HG03108 (cell line): ENCODE data around the gene ACOXL.

ENCODE experiments used
- ATAC-seq: cut with Tn5 transposase; IDR thresholded peaks from one replicate; pipeline ENCODE4 v1.9.1; 2021; ENCODE audit warnings: moderate library complexity; ENCODE audit not compliant: unreplicated experiment

ACOXL gene

DNA sequence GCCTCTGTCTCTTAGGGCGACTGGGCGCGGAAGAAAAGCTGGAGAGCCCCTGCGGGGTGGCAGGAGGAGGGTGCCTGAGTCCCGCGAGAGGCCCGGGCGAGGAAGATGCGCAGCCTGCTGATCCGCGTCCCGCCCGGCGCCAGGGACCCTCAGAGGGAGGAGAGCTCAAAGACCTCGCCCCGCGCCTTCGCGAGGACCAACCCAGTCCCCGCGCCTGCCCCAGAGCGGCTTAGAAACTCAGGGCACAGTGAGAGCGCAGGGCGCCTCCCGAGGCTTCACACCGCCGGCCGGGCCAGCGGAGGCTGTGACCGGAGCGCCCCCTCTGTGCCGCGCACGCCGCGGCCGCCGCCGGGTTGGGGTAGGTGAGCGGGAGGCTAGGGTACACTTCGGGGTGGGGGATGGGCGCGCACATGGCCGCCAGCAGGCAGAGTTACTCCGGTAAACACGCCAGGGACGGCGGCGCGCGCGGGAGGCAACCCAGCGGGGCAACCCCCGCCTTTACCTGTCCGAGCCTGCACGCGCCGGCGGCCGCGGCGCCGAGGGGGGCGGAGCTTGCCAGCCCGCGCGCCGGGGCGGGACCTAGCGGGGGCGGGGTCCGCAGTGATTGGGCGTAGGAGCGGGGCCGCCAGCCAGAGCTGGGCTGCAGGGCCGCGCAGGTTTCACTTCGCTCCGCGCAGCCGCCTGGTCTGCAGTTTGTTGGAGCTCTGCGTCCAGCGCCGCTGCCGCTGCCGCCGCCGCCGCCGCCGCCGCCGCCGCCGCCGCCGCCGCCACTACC, 388.1 kb downstream of the ACOXL start, which contains the start of gene BCL2L11:
Gene BCL2L11, plus strand, starts transcription at position 662 of the 775 bp plus-strand sequence. CDS start 2,832 bp downstream, outside the sequence.
- peak; percentile 55 for ATAC-seq

DNA sequence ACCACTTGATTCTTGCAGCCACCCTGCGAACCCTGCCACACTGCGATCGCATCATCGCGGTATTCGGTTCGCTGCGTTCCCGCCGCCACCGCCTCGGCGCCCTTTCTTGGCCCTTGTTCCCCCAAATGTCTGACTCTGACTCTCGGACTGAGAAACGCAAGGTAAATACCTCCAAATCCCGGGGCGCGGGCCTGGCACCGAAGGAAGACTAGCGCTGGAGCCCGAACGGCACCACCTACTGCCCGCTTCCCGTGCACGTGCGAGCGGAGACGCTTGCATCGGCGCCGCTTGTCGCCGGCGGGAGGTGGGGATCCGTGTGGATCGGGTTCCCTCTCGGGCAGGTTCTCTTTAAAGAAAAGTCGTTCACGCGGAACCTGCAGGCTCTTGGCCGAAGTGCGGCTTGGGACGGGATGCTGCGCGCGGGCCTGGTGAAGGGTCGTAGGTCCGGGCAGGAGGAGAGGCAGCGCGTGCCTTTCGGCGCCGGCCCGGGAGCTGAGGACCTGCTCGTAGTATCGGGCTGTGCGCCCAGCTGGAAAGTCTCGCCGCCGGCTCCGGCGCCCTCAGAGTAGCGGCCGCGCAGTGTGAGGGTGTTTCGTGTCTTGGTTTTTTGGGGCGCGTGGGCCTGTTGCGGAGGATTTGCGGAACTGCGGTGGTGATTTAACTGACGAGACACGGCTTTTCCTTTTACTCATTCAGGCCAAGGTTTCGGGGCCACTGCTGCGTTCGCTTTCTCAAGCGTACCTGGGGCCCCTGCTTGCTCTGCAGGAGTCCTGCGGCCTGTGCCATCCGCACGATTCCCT, 388.9 kb downstream of the ACOXL start:
- ATAC-seq = no peak

DNA sequence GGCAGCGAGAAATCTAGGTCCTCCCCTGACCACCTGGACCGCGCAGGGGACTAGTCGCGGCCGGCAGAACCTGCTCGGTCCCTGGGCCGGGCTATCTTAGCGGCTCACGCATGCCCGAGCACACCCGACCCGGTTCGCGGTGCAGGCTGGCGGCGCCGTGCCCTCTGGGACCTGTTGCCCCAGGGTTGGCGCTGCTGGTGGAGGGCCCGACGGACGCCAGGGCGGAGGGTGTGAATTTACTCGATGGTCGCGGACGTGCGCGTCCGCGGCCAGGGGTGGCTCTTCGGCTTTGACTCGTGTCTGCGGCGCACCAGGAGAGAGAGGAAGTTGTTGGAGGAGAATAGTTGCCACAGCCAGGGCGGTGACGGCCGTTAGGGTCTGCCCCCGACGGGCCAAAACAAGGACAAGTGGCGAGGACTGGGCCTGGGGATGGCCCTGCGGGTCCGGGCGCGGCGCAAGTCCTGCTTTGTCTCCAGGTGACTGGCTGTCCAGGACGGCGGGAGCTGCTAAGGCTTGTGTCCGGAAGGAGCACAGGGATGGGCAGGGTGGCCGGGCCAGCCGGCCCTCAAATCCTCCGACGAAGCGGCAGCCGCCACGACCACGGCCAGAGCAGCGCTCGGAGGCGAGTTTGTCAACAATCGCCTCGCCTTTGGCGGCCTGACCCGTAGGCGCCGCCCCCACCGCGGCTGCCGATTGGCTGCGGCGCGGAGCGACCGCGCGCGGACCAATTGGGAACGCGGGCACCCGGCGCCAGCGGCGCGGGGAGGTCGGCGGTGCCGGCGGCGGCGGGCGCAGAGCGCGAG, 389.7 kb downstream of the ACOXL start:
- peak; percentile 40 for ATAC-seq

DNA sequence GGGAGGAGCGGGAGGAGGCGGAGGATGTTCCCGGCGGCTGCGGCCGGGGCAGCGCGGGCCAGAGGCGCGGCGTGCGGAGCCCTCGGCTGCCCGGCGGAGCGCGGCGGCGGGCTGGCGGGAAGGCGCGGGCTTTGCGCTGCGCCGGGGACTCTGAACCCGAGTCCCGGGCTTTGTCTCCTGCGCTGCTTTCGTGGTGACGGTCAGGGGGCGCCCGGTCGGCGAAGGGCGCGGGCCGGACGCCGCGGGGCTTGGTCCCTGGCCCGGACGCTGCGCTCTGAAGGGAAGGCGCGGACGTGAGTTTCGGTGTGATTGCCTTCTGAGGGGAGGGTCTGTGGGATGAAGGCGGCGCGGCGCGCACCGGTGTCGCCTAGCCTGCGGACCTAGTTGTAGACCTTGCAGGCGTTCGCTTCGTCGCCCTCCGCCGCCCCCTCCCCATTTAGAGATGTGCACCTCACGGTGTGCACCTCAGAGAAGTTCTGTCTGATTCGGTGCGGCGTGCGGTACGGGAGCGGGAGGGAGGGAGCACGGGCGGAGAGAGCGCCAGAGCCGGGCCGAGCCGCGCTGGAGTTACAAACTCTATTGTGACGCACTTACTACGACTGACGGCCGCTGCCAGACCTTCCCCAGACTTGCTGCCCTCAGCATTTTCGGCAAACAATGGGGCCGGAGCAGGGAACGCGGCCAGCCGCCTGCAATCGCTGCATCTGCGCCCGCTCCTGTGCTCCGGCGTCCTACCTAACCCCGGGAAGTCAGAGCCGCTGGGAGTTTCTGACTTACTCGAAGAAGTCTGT, 390.5 kb downstream of the ACOXL start:
- no peak for ATAC-seq

DNA sequence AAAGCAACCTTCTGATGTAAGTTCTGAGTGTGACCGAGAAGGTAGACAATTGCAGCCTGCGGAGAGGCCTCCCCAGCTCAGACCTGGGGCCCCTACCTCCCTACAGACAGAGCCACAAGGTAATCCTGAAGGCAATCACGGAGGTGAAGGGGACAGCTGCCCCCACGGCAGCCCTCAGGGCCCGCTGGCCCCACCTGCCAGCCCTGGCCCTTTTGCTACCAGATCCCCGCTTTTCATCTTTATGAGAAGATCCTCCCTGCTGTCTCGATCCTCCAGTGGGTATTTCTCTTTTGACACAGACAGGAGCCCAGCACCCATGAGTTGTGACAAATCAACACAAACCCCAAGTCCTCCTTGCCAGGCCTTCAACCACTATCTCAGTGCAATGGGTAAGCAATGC, 391.4 kb downstream of the ACOXL start:
- ATAC-seq = no peak

DNA sequence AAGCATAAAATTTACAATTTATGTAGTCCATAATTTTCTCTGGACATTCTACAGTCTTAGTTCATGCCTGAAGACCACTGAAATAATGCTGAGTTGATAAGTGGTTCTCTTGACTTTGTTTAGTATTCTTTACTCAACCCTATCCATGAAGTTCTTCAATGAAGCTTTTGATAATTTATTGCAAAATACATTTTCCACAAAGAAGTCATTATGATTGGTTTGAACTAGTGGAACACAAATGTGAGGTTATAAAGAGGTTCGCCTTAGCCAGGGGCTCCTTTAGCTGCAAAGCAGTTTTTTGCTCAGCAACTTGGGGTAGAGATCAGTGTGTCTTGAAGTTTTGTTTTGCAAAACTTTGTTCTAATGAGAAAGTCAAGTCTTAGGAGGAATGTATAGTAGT, 394.2 kb downstream of the ACOXL start:
- no peak for ATAC-seq

DNA sequence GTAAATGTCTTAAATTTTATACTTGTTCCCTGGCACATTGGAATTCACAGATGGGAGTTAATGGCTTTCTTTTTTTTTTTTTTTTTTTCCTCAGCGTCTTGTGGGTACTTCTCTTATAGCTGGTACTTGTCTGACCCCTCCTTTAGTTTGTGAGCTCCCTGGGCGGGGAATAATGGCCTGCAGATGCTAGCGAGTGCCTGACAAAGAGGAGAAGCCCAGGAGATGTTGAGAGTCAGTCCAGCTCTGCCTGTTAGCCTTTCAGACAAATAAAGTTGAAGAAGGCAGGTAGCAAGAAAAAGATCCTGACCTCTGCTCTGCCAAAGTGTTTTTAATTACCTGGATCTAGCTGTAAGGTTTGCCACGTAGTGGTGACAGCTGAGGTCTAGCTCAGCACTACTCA, 395.0 kb downstream of the ACOXL start:
- no peak for ATAC-seq

DNA sequence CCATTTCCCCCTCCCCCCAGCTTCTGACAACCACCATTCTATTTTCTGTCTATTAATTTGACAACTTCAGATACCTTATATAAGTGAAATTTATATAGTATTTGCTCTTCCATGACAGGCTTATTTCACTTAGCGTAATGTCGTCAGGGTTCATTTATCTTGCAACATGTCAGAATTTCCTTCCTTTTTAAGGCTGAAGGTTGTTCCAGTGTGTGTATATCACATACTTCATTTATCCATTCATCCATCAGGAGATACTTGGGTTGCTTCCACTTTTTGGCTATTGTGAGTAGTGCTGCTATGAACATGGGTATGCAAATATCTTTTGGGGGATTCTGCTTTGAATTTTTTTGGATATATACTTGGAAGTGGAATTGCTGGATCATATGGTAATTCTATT, 395.7 kb downstream of the ACOXL start:
- no peak for ATAC-seq

DNA sequence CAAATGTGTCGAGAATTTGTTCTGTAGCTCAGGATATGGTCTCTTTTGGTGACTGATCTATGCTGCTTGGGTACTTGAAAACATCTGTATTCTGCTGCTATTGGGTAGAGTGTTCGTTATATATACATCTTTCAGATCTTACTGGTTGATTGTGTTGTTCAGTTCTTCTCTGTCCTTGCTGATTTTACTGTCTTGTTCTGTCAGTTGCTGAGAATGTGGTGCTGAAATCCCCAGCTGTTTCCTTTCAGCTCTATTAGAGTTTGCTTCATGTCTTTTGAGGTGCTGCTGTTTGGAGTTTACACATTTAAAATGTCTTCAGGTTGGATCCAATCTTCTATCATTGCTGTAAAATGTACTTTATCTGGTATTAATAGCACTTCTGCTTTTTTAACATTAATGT, 401.2 kb downstream of the ACOXL start:
- no peak for ATAC-seq

DNA sequence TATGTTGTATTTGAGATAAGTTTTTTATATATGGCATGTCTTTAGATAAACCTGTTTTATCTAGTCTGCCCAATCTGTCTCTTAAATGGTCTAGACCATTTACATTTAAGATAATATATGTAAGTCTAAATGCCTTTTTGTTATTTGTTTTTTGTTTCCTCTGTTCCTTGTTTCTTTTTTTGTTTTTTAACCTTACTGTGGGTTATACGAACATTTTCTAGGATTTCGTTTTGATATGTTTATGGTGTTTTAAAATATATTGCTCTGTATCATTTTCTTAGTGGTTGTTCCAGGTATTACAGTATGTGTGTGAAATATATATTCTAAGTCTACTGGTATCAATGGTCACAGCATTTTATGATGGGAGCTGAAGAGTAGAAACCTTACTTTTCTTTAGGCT, 401.7 kb downstream of the ACOXL start:
- no peak for ATAC-seq

DNA sequence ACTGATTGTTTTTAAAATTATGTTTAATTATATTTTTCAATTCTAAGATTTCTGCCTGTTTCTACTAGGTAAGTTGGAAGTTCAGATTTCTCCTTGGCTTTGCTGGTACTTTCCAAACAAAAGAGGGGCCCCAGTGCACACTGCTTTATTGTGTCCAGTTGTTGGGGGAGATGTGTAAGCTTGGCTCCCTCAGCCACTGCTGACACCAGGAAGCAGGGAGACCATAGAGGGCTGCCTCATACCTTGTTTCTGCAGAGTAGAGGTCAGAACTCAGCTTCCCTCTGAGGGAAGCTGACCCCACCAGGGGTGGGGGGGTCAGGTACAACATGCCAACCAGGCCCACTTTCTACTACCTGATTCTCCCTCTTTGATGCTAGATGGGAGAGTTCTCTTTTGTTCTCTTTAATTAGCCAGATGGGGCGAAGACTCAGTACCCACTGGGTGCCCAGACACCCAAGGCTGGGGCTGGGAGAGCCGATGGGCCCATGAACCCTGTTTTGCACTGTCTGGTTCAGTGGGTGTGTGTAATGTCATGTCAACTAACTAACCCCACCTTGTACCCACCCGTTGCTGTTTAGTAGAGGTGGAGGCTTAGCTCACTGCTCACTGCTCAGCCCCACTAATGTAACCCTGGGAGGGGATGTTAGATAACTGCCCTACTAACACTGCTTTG, 403.0 kb downstream of the ACOXL start:
- no peak for ATAC-seq

DNA sequence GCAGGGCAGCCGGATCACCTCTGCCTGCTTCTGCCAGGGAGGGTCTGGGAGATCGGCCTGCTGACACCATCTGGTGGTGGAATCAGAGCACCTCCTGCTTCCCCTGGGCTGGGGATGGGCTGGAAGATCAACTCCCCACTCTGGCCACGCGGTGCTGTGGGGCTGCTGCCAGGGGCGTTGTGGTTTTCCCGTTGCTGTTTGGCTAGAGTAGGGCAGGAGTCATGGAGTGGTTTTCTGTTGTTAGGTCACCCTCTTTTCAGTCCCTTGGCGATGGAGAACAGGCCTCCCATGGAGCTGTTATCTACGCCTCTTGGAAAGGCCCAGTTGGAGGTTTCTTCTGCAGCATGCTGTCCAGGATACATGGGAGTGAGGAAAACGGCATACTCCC, 403.5 kb downstream of the ACOXL start:
- no peak for ATAC-seq

DNA sequence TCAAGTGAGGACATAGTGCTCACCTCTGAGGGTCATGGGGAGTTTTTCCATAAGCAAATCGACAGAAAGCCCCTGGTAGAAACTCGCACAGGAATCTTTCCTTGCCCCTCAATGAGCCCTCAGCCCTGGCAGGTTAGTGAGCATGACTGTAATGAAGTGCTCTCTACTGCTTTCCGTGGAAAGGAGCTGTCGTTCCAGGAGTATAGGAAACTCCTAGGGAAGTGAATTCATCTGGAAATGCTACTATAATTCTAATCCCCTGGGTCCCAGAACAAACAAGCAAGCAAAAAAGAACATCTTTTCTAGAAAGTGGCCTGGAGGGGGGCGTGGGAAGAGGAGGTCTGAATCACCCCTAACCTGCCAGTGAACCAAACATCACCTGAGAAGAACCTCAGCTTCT, 406.5 kb downstream of the ACOXL start:
- ATAC-seq = no peak

DNA sequence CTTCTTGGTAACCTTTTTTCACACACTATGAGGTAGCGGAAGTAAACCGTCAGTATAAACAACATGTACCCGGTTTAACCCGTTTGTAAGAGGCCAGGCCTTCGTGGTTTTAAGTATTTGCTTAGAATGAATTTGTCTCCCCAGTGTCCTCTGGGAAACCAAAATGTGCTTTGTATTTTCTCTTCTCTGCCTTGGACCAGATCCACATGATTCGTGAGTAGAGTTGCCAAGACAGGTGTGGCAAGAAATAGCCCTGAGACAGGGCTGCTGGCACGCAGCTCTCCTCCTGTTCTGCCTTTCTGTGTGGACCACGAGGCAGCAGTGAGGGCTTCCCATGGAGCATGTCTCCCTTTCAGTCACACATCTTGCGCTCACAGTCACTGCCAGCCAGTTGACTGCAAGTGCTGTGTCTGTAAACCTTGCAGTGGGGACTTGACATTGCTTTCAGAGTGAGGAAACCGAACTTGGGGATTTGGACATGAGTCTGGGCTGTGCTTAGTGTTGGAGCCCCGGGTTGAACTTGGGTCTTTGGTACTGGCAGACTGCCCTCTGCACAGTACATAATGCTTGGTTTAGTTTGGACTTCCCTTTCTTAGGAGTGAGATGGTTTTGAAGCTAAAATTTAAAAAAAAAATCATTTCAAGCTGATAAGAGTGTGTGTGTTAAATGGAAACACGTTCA, 407.4 kb downstream of the ACOXL start:
- ATAC-seq = no peak

DNA sequence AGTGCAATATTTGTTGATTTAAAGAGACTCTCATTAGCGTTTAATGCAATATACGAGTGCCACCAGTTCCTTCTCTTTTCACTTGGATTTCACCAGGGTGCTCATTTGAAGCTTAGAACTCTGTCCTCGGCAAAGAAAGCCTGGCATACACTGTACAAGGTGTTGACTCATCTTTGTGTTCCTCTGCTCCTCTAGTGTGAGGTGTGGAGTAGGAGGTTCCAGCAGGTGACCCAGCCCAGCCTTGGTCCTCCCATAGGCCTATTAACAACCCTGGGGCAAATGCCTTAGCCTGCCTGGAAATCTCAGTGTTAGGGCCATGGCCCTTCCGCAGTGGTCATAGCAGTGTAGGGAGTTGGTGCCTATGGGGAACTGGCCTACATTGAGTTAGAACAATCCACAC, 408.4 kb downstream of the ACOXL start:
- ATAC-seq = no peak

DNA sequence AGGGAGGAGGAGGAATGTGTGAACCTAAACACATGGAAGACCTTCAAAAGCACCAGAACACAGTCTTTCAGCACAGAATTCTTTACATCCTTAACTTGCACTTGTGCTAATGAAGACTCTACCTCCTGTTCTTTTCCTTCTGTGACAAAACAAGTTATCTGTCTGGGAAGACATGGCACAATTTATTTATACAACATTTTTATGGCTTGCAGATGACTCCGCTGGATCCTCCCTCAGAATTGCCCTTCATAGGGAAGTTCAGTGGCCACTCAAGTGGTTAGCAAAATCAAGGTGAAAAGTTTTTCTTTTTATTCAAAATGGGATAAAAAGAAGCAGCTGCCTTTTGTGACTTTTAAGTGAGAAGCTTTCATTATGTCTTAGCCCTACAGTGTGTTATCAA, 409.7 kb downstream of the ACOXL start:
- no peak for ATAC-seq

DNA sequence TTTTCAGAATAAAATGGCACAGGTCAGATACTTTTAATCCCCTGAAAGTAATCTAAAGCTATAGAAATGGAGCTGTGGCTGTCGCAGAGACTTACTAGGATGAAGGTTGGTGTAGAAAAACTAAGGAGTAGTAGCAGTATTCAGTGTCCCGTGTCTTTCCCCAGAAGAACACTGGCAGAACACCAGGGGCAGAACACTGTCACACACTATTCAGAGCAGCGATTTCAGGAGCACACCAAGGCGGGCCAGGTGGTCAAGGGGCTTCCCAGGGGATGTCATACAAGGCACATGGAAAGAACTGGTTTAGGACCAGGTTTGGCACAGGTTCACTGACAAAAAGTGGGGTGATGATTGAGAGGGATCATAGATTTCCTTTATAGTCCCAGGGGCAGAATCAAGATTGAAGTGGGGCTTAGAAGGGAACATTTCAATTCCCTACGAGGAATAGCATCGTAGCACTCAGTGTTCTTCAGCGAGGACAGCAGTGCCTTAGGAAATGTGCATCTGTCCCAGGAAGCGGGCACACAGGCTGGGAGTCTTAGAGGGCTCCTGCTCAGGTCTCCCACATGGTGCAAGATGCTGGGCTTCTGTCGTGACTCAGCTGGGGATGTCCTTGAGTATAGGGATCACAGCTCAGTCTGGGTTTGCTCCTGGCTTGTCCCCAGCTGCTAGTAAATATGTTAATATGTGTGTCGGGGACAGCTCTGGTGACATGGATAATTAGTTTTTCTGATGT, 410.9 kb downstream of the ACOXL start:
- no peak for ATAC-seq

DNA sequence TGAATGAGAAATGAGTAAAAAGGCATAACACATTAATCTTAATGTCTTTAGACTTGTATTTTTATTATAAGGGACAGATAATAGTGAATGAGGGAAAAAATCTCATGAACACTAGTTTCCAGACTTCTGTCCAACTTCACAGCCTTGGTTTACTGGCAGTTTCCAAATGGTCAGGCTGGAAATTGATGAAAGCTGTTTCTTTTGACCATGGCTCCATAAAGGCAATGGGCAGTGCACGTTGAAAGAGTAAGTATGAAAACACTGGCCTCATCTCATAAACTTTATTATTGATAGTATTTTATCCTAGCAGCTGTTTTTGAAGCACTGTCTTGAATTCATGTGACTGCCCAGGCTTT, 411.4 kb downstream of the ACOXL start:
- no peak for ATAC-seq
